ENCODE results near the gene SYTL3.

The SYTL3 gene

DNA sequence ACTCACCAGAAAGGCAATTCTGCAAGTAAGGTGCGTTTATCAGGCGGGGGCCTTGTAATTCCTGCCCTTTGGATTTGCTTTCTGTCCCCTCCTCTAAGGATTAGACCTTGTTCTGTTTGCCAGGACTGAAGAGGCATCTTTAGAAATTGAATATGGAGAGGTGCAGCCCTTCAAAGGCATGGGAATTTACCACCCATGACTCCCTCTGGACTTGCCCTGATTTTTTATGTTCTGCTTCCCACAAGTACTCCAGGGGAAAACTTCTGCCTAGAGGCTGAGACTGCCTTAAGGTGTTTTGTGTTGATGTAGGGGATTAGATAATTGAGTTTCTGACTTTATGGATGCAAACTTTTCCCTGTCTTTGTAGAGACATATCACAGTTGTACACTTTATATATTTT is 30.2 kb downstream of the SYTL3 start:
- no peak for TF ChIP-seq EZH2 (IDR thresholded peaks at IDR 0.05; ENCODE audit: borderline replicate concordance, low read length)
- TF ChIP-seq CTCF (IDR thresholded peaks at IDR 0.05; ENCODE audit: low read length) = no peak
- no peaks in the 10 kb centered on the region for H3F3A ChIP-seq (ENCODE audit: insufficient read depth, low read length)
- H2AFZ ChIP-seq (ENCODE audit: low read length) = no peak overlapping the region
- no peak overlapping the region for H3K4me2 ChIP-seq (ENCODE audit: low read length)
- H3K27me3 ChIP-seq (ENCODE audit: insufficient read depth, low read length) = no peaks in the 10 kb centered on the region; the same call in 1 of the 2 replicates
- H3K79me2 ChIP-seq (ENCODE audit: insufficient read depth, low read length) = no peaks in the 10 kb centered on the region
- H3K9me2 ChIP-seq (ENCODE audit: low read depth, low read length) = no peaks in the 10 kb centered on the region
- no peak overlapping the region for H3K27ac ChIP-seq (ENCODE audit: low read depth, low read length, poor library complexity, severe bottlenecking)
- no peaks in the 10 kb centered on the region for H3K4me1 ChIP-seq (ENCODE audit: insufficient read depth, low read length, severe bottlenecking)
- H3K4me3 ChIP-seq (ENCODE audit: low read depth, low read length, poor library complexity, severe bottlenecking) = no peak overlapping the region
- H3K9ac ChIP-seq (ENCODE audit: low read length) = no peak overlapping the region
- no peaks in the 10 kb centered on the region for H4K20me1 ChIP-seq (ENCODE audit: insufficient read depth, low read length)
- H3K9me3 ChIP-seq (ENCODE audit: low read length) = no peaks in the 10 kb centered on the region
- H3K36me3 ChIP-seq (ENCODE audit: insufficient read depth, low read length) = no peaks in the 10 kb centered on the region

- Histone ChIP-seq H3K4me3 (ENCODE audit: low read depth, low read length, poor library complexity, severe bottlenecking) (no peak overlapping the region), H3K27ac (ENCODE audit: low read depth, low read length, poor library complexity, severe bottlenecking) (no peak overlapping the region), H3K4me1 (ENCODE audit: insufficient read depth, low read length, severe bottlenecking) (no peaks in the 10 kb centered on the region), H3K9ac (ENCODE audit: low read length) (no peak overlapping the region), H3K36me3 (ENCODE audit: insufficient read depth, low read length) (no peaks in the 10 kb centered on the region), H3F3A (ENCODE audit: insufficient read depth, low read length) (no peaks in the 10 kb centered on the region), H4K20me1 (ENCODE audit: insufficient read depth, low read length) (no peaks in the 10 kb centered on the region), H3K4me2 (ENCODE audit: low read length) (no peak overlapping the region), H3K9me3 (ENCODE audit: low read length) (no peaks in the 10 kb centered on the region), H3K9me2 (ENCODE audit: low read depth, low read length) (no peaks in the 10 kb centered on the region), H3K27me3 (ENCODE audit: insufficient read depth, low read length) (no peaks in the 10 kb centered on the region; the same call in 1 of the 2 replicates), H3K79me2 (ENCODE audit: insufficient read depth, low read length) (no peaks in the 10 kb centered on the region), H2AFZ (ENCODE audit: low read length) (no peak overlapping the region)
- TF ChIP-seq CTCF (IDR thresholded peaks at IDR 0.05; ENCODE audit: low read length) = no peak
- TF ChIP-seq EZH2 (IDR thresholded peaks at IDR 0.05; ENCODE audit: borderline replicate concordance, low read length) = no peak
These were observed 30.6 kb downstream of the SYTL3 start for GRCh38 chr6:158680481-158680880.

- Histone ChIP-seq H3K9me3 (ENCODE audit: low read length) (no peaks in the 10 kb centered on the region), H3K9me2 (ENCODE audit: low read depth, low read length) (no peaks in the 10 kb centered on the region), H3K27ac (ENCODE audit: low read depth, low read length, poor library complexity, severe bottlenecking) (no peak overlapping the region), H3K4me1 (ENCODE audit: insufficient read depth, low read length, severe bottlenecking) (peaks cover 7% of the 10 kb centered on the region), H3K4me2 (ENCODE audit: low read length) (no peak overlapping the region), H2AFZ (ENCODE audit: low read length) (no peak overlapping the region), H3K27me3 (ENCODE audit: insufficient read depth, low read length) (no peaks in the 10 kb centered on the region; the same call in 1 of the 2 replicates), H3F3A (ENCODE audit: insufficient read depth, low read length) (no peaks in the 10 kb centered on the region), H3K79me2 (ENCODE audit: insufficient read depth, low read length) (no peaks in the 10 kb centered on the region), H4K20me1 (ENCODE audit: insufficient read depth, low read length) (no peaks in the 10 kb centered on the region), H3K9ac (ENCODE audit: low read length) (no peak overlapping the region), H3K4me3 (ENCODE audit: low read depth, low read length, poor library complexity, severe bottlenecking) (no peak overlapping the region), H3K36me3 (ENCODE audit: insufficient read depth, low read length) (no peaks in the 10 kb centered on the region)
- TF ChIP-seq EZH2 (IDR thresholded peaks at IDR 0.05; ENCODE audit: borderline replicate concordance, low read length) (no peak), CTCF (IDR thresholded peaks at IDR 0.05; ENCODE audit: low read length) (no peak)
These were observed 34.5 kb downstream of the SYTL3 start for GRCh38 chr6:158684311-158684710.
